HG02973 (cell line): ENCODE results near the gene FEZ2.
A peak's percentile ranks its signal among the peaks of the same experiment; 100 is the strongest.

Source experiments
- ATAC-seq: cut with Tn5 transposase; IDR thresholded peaks from one replicate; pipeline ENCODE4 v1.9.1; 2021; ENCODE audit warnings: moderate library complexity; ENCODE audit not compliant: unreplicated experiment

FEZ2 gene

DNA sequence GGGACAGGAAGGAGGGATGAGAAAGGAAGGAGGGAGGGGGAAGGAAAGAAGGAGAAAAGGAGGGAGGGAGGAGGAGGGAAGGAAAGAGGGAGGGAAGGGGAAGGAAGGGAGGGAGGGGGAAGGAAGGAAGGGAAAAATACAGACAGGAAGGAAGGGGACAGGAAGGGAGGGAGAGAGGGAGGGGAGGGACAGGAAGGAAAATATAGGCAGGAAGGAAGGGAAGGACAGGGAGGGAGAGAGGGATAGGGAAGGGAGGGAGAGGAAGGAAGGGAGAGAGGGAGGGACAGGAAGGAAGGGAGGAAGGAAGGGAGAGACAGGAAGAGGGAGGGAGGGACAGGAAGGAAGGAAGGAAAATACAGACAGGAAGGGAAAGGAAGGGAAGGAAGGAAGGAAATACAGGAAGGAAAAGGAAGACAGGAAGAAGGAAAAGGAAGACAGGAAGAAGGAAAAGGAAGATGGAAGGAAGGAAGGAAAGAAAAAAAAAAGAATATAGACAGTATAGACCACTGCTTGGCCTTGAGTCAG is 63.6 kb downstream of the FEZ2 start:
- no peak for ATAC-seq

DNA sequence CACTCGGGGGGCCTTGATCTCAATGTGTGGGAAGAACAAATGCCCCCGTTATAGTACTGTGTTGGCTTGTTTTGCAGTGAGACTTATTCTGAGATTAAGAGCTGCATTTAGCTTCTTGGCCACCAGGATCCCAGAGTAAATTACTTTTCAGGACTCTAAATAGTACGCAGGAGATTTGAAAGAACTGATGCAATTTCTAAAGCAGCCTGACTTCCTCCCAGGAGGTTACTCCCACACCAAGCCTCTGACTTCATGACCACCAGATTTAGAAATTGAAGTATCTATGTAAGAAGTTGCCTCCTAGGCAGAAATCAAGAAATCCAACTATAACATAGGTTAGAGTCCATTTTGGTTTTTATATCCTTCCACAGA is 67.0 kb downstream of the FEZ2 start:
- ATAC-seq, result no peak

DNA sequence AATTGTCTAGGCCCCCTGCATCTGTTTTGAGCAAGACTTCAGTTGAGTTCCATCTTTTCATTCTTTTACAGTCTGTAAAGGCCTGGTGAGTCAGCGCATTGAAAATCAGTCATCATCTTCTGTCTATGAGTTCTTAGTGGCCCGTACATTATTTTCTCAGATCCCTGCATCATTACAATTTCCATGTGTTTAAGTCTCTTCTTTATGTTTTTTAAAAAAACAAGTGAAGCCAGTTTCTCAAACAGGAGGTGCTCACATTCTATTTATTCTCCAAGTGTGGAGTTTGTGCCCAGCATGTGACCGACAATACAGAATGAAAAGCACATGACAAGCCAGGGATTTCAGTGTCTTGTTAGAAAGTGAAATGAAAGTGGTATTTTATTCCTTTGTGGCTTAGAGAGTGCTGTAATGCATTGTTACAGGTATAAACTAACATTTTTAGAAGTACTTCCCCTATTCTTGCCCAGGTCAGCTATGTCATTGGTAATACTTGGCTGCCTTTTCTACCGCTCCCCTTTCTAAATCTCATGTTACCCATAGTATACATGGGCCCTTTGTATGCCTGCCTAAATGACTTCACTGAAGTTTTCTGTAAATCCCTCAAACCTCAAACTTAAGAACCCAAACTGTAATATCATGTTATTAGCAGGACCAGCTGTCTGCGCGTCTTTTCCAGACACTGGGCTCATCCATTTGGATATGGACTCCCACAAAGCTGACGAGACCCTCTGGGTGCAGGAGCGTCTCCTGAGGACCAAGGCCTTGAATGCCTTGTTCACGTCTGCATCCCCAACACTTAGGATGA is 67.6 kb downstream of the FEZ2 start:
- ATAC-seq, result peak; percentile 77

DNA sequence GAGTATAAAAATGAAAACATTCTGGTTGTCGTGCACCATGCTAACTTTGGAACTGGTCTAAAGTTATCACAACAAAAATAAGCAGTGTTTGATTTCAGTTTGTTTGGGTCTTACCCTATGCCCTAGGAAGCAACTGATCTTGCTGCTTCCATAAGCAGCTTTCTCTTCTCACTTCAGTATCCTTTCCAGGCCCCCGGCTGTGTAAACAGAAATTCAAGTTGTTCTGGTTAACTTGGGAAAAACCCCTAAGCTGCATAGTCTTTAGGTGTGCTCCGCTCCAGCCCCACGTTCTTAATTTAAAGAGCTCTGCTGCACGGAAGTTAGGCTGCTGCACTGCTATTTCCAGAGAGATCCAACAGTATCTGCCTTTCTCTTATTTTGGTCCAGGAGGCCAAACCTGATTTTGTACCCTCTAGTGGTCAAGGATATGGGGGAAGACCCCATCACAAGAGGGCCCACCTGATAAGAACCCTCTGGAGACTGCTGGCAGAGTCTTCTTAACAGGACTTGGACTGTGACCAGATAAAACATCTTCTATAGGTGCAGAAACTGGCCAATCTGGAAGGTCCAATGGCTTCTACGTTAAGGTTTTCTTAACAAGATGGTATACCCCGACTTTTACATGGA is 69.1 kb downstream of the FEZ2 start:
- ATAC-seq, result peak; percentile 15

DNA sequence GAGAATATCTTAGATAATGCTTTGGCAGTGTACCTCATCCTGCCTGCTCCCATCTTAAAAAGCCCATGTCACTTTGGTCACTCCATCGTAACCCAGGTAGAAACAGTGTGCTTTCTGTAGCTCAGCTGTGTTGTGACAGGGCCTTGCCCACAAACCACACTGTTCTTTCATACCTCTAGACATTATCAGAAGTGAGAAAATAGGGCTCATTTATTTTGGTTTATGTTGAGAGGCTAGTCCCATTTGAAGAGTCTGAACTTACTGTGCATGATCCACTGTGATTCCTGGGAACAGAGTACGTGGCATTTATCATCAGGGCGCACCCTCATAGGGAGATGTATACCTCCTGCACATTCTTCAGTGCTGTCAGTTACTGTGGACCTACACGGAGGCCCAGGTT is 69.7 kb downstream of the FEZ2 start:
- peak; percentile 71 for ATAC-seq

DNA sequence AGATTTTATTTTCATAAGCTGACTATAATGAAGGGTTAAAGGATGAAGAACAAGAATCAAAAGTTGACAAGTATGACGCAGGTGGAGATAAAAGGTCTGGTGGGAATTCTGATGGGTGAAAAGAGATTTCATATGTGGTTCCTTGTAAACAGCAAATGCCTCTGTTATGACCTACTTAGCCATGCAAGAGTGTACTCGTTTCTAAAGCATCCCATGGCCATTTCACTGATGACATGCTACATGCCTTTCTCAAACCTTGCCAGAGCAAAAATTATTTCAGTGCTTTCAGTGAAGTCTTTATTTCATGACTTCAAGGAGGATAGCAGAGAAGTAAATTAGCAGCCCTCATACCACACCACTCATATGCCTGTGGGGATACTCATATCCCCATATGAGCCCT is 71.7 kb downstream of the FEZ2 start:
- ATAC-seq, result no peak

DNA sequence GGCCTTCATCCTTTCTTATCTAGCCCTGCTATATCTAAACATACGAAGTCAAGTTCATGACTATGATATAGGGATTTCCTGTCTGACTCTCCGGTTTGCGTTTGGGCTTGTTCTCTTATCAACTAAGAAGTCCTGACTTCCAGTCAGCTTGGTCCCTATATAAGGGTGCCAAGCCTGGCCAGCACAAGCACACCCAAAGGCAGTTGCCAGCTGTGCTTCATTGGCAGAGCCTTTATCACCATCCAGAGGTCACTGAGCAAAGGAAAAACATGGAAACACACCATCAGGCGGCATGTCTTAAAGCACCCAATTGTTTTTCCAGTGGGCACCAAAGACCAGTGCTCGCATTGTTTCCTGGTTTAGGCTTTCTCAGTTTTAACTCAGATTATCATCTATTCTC is 72.7 kb downstream of the FEZ2 start:
- no peak for ATAC-seq

DNA sequence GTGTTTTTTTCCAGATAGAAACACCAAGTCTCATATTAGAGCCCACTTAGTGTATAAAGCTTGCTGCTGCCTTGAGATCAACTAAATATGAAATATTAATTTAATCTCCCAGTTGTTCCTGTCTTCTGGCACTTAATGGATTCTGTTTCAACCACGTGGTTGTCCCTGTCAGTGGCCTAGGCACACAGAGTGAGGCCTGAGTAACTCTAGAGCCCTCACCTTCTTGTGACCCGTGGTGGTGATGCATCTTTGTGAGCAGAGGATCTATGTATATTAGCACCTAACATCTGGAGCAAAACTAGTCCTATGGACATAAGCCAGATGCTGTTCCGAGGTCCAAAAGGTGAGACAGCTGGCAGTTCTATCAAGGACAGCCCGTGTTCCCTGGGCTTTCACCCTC is 74.8 kb downstream of the FEZ2 start:
- no peak for ATAC-seq

DNA sequence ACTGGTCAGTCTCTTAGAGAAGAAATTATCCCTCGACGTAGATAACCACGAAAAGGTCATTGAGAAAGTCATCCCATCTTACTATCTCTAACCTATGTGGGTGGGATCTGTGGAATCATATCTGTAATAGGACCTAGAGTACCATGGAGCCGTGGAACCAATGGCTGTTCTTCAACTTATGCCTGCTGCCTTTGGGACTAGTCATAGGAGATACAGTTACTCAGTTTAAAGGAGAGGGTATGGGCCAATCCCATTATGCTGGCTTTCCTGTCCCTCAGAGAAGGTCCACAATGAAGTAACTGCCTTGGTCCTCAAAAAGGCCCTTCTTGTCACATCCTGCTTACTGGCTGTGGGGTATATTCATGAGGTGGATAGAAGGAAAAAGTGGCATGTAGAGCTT is 77.5 kb downstream of the FEZ2 start:
- ATAC-seq, result no peak

DNA sequence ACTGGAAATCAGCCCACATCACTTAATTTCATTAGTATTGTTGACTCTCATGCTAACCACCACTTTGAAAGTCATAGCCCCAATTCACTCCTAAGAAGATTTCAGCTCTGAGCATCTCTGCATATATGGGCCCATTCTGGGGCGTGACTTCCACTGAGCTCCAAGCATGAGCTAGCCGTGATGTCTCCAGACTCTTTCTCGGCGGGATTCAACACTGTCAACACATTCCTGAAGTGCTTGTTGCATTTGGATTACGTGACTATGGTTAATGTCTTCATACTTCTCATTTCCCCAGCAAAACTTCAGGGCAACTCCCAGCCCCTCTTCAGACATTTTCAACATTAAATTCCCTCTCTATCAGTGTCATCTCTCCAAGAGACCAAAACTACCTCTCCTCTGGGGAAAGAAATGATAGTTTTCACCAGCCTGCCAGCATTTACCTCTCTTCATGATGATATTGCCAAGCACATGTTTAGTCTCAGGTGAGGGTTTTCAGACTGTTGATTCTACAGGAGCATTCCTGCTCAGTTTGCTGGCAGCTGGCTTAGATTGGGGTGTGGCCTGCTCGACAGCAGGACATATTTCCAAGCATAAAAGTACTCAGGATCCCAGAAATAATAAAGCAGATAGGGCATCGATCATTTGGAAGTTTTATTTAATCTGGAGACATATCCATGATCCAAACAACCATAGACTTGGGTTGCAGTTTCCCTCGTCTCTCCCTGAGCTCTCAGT is 81.7 kb downstream of the FEZ2 start:
- no peak for ATAC-seq

DNA sequence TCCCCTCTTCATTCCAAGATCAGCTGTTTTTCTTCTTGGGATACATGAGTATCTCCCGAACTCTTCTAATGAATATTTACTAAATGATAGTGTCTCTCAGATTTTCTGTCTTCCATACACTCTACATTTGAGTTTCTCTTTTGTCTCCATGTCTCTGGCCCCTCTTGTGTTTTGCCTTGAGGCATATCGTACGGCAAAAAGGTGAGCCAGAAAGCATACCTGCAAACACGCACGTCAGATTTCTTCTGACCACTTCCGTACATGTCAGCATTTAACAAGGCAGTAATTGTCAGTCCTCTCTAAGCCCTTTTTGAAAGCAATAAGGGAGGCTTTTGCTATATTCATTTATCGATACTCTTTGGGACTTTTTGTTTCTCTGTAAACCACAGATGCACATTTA is 82.4 kb downstream of the FEZ2 start:
- no peak for ATAC-seq

DNA sequence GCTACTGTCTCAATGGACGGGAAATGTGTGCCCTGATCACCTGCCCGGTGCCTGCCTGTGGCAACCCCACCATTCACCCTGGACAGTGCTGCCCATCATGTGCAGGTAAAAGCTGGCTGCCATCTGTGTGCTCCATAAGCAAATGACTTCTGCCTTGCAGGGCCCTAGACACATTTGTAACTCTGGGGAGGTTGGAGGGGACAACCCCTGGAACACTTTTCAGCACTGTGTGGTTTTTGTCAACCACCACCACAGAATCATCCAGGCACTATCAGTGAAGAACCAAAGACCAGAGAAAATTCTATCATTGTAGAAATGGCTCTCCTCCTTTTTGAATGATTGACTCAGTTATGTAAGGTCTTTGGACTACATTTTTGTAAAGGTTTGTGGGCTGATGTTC is 84.3 kb downstream of the FEZ2 start:
- ATAC-seq, result no peak

DNA sequence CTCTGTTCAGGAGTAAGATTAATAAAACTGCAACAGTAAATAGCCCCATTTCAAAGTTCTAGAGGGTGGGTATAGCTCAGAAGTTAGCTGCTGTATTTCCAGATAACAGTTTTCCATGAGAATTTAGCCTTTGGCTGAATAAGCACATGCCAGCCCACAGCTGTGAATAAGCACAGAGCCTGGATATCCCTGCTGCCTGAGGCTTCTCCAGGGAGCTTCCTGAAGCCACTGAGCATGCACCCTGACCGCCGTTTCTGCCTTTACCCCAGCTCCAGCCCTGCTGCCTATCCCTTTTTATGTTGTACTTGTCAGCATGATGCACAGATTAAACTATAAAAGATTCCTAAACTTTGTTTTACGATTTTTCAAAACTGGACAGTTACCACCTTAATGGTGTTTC is 85.3 kb downstream of the FEZ2 start:
- ATAC-seq, result no peak

DNA sequence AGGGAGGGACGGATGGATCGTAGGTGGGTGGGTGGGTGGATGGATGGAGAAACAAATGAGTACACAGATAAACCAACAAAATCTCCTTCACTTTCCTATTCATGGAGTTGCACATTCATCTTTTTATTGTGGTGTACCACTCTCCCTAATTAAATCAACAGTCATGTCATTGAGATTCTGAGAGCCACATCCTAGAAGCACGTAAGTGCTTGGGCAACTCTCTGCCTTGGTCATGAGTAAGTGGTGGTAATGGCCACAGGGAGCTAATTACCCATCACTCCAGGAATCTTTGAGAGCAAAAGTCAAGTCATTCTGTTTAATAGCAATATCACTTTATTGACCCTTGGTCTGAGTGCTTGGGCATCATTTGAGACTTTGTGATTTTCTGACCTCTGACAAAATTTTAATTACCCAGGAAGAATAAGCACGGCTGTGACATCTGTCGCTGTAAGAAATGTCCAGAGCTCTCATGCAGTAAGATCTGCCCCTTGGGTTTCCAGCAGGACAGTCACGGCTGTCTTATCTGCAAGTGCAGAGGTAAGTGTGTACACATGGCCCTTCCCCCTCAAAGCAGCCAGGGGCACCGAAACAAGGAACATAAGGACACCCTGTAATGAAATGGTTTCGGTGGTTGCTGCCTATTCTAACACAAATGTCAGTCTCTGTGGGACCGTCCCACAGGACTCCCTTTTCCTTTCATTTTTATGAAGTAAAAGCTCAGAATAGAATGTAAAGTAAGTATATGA is 85.9 kb downstream of the FEZ2 start:
- no peak for ATAC-seq

DNA sequence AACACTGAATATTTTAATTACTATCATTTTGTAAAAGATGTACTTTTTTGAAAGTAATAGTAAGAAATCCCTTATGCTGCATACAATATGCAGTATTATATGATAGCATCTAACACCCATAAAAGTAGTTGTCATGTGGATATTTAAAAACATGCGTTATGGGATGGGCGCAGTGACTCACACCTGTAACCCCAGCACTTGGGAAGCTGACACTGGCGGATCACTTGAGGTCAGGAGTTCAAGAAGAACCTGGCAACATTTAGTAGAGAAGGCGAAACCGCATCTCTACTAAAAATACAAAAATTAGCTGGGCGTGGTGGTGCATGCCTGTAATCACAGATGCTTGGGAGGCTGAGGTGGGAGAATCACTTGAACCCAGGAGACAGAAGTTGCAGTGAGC is 88.9 kb downstream of the FEZ2 start:
- no peak for ATAC-seq

DNA sequence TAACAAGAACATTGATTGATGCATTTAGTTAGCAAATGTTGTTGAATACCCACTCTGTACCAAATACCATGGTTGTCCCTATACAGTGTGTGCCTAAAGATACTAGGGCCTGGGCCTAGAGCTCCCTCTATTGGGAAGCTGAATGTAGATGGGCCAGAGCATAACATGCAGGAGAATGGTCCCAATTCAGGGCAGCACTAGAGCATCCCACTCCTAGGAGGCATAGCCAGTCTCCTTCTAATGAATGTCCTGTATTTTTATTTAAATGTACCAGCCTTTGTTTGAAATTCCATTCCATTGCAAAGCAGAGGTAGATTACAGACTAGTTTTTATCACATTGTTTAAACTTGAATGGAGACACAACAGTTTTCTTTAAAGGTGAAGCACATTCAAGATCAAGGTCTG is 90.6 kb downstream of the FEZ2 start:
- peak; percentile 82 for ATAC-seq
